Subcutaneous adipose tissue (tissue), 4 donors: ENCODE data around the gene CLTB. TPM values are rescaled to one million over a fixed set of nuclear protein-coding genes. Genes with fewer than 3 reads are reported as not detected.

Experiments
- total RNA-seq, 4 donors: library from RNA; depleted of rRNA; stranded (reverse); fragments of >200 nt; gene quantifications; one replicate each; pipeline ENCODE4 v1.1.0, GENCODE V29; 2016
- TF ChIP-seq, protein P1 (sequence below): fragments of 450-650 bp; IDR thresholded peaks from one replicate; pipeline ENCODE4 v1.5.1; 2016; ENCODE audit warnings: low read depth, mild to moderate bottlenecking, control low read depth, antibody characterized with exemption, moderate library complexity

Gene CLTB, protein sequence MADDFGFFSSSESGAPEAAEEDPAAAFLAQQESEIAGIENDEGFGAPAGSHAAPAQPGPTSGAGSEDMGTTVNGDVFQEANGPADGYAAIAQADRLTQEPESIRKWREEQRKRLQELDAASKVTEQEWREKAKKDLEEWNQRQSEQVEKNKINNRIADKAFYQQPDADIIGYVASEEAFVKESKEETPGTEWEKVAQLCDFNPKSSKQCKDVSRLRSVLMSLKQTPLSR
- 100 to 1,000 TPM in 2 of 4 donors, 10 to 100 TPM in 2; 80.4 to 144 (median 99.5) TPM for total RNA-seq

DNA sequence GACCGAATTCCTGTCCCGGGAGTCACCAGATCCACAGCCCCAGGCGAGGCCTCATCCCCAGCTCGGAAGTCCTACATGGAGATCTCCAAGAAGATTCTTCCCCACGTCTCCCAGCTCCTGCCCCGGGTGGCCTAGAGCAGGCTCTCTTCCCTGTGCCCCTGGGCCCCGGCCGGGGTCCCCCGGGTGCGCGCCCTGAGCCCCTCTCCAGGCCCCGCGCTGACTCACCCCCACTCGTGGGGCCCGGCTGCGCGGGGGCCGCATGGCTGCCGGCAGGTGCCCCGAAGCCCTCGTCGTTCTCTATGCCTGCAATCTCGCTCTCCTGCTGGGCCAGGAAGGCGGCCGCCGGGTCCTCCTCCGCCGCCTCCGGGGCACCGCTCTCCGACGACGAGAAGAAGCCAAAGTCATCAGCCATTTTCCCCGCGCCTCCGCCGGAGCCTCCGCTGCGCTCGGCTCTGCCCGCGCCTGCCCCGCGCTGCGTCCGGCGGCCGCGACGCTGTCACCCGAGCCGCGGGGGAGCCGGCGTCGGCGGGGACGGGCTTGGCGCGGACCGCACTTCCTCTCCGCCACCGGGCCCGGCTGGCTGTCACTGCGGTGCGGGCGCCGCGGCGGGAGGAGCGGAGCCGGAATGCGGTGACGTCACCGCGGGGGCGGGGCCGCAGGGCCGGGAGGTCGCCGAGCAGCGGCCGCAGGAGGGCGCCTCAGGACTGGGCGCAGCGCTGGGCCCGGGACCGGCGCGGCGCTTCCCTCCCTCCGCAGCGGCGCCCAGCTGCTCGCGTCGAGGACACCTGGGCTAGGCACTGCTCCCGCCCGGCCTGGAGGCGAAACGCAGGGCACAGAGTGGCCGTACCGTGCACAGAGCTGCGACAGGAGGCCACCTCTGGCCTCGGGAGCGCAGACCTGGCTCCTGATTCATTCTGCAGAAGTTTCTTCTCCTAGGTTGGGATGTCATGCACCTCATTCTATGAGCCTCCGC is at the start of gene CLTB:
Gene CLTB (minus strand): TSS at position 588 of the 973 bp plus-strand sequence. CDS start 176 bp downstream, at position 412.
- TF ChIP-seq, protein P1, sequence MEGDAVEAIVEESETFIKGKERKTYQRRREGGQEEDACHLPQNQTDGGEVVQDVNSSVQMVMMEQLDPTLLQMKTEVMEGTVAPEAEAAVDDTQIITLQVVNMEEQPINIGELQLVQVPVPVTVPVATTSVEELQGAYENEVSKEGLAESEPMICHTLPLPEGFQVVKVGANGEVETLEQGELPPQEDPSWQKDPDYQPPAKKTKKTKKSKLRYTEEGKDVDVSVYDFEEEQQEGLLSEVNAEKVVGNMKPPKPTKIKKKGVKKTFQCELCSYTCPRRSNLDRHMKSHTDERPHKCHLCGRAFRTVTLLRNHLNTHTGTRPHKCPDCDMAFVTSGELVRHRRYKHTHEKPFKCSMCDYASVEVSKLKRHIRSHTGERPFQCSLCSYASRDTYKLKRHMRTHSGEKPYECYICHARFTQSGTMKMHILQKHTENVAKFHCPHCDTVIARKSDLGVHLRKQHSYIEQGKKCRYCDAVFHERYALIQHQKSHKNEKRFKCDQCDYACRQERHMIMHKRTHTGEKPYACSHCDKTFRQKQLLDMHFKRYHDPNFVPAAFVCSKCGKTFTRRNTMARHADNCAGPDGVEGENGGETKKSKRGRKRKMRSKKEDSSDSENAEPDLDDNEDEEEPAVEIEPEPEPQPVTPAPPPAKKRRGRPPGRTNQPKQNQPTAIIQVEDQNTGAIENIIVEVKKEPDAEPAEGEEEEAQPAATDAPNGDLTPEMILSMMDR: no peak

DNA sequence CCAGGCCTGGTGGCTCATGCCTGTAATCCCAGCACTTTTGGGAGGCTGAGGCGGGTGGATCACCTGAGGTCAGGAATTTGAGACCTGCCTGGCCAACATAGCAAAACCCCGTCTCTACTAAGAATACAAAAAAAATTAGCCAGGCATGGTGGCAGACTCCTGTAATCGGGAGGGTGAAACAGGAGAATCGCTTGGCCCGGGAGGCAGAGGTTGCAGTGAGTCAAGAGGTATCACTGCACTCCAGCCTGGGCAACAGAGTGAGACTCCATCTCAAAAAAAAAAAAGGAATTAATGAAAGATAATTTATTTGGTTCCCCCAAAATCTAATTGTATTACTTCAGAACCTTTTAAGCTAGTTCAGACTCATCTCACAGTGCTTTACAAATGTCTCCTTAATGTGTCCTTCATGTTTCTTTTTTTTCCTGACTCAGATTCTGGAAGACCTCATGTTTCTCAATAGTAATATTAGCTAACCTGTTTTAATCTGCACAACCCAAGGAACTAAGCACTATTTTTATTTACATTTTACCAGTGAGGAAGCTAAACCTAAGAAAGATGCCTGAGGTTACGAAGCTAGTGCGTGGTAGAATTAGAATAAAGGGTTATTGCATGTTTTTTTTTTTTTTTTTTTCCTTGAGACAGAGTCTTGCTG is 46.9 kb upstream of the CLTB start:
- TF ChIP-seq, protein P1: no peak

DNA sequence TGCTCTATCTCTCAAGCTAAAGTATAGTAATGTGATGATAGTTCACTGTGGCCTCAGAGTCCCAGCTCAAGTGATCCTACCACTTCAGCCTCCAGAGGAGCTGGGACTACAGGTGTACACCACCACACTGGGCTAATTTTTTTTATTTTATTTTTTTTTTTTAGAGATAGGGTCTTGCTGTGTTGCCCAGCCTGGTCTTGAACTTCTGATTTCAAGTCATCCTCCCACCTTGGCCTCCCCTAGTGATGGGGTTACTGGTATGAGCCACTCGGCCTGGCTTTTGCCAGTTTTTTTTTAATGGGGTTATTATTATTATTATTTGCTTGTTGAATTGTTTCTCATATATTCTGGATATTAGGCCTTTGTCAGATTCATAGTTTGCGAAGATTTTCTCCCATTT is 45.0 kb upstream of the CLTB start:
- TF ChIP-seq, protein P1: no peak

DNA sequence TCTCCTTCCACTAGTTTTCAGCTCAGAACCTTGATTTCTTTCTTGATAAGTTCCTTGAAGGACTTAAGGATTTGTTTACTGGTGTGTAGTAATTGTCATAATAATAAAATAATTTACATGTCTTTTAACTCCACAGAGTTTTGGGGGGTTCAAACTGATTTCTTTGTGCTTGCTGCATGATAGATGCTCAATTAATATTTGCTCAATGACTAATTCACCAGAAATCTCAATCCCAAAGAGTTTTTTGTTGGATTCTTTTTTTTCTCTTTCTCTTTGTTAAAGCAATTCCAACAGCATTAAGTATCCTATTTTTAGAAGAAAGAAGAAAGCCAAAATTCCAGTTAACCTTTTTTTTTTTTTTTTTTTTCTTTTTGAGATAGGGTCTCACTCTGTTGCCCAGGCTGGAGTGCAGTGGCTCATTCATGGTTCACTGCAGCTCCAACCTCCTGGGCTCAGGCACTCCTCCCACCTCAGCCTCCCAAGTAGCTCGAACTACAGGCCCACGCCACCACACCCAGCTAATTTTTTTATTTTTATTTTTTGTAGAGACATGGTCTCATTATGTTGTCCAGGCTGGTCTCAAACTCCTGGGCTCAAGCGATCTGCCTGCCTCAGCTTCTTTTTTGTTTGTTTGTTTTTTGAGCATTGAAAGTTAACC is 42.7 kb upstream of the CLTB start:
- TF ChIP-seq, protein P1: no peak

DNA sequence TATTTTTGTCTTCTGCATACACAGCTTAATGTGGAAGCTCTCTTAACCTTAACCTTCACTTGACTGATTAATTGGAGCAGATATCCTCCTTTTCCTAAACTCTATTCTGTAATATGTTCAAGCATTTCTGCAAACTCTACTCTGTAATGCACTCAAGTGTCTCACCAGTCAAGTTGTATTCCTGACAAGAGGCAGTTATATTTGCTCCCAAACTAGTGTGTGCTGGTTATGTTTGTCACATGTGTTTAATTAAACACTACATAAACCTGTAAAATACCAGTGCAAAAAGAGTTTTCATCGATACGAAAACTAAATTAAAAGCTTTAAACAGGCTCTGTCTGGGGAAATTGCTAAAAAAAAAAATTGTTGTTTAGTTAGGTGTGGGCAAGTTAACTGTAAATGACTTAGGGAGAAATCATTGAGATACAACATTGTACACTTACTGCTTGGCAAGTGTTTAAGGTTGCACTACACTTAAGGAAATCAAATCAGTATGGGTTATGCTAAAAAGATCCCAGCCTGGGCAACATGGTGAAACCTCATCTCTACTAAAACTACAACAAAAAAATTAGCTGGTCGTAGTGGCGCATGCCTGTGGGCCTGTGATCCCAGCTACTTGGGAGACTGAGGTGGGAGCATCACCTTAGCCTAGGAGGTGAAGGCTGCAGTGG is 38.5 kb upstream of the CLTB start:
- TF ChIP-seq, protein P1: no peak

DNA sequence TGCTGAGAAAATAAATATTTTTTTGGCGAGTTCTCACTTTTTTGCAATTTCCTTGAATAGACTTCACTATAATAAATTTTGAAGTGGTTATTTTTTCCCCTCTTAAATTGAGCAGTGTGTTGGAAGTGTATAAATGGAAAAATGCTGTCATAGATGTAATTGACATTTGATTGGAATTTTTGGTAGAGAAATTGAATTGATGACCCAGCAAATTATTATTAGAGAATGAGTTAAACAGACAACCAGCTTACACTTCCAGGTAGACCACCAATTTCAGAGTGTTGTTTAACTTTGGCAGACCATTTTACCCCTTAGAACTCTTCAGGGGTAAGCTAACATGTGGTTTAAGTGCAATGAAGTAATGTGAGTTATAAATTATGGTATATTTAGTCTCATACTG is 33.7 kb upstream of the CLTB start:
- TF ChIP-seq, protein P1: no peak
